Ishikawa (cell line): ENCODE measurements around the gene SGCD.

Experiments
- CEBPB ChIP-seq: IDR thresholded peaks from 2 replicates; pipeline ENCODE4 v1.6.1; 2012
- CREB1 ChIP-seq: IDR thresholded peaks from 2 replicates; pipeline ENCODE4 v1.6.1; 2012; ENCODE audit warnings: low read depth
- EGR1 ChIP-seq: IDR thresholded peaks from 2 replicates; pipeline ENCODE4 v1.6.1; 2012
- EP300 ChIP-seq: IDR thresholded peaks from 2 replicates; pipeline ENCODE4 v1.6.1; 2012; ENCODE audit warnings: borderline replicate concordance
- FOXM1 ChIP-seq: IDR thresholded peaks from 2 replicates; pipeline ENCODE4 v1.6.1; 2012; ENCODE audit warnings: low read depth, borderline replicate concordance
- NFIC ChIP-seq: IDR thresholded peaks from 2 replicates; pipeline ENCODE4 v1.6.1; 2012
- RAD21 ChIP-seq: IDR thresholded peaks from 2 replicates; pipeline ENCODE4 v1.6.1; 2012; ENCODE audit warnings: low read depth
- TAF1 ChIP-seq: IDR thresholded peaks from 2 replicates; pipeline ENCODE4 v1.6.1; 2012; ENCODE audit warnings: low read depth, mild to moderate bottlenecking
- TCF12 ChIP-seq: IDR thresholded peaks from 2 replicates; pipeline ENCODE4 v1.6.1; 2012; ENCODE audit warnings: low read depth
- TEAD4 ChIP-seq: IDR thresholded peaks from 2 replicates; pipeline ENCODE4 v1.6.1; 2012
- YY1 ChIP-seq: IDR thresholded peaks from 2 replicates; pipeline ENCODE4 v1.6.1; 2012; ENCODE audit warnings: low read depth
- ZBTB7A ChIP-seq: IDR thresholded peaks from 2 replicates; pipeline ENCODE4 v1.6.1; 2012; ENCODE audit warnings: low read depth
- TF ChIP-seq, protein P1 (sequence below): IDR thresholded peaks from 2 replicates; pipeline ENCODE4 v1.6.1; 2012
- TF ChIP-seq, protein P2 (sequence below): IDR thresholded peaks from 2 replicates; pipeline ENCODE4 v1.6.1; 2012; ENCODE audit warnings: low read depth, mild to moderate bottlenecking
- TF ChIP-seq, protein P3 (sequence below): IDR thresholded peaks from 2 replicates; pipeline ENCODE4 v1.6.1; 2012

The SGCD gene

DNA sequence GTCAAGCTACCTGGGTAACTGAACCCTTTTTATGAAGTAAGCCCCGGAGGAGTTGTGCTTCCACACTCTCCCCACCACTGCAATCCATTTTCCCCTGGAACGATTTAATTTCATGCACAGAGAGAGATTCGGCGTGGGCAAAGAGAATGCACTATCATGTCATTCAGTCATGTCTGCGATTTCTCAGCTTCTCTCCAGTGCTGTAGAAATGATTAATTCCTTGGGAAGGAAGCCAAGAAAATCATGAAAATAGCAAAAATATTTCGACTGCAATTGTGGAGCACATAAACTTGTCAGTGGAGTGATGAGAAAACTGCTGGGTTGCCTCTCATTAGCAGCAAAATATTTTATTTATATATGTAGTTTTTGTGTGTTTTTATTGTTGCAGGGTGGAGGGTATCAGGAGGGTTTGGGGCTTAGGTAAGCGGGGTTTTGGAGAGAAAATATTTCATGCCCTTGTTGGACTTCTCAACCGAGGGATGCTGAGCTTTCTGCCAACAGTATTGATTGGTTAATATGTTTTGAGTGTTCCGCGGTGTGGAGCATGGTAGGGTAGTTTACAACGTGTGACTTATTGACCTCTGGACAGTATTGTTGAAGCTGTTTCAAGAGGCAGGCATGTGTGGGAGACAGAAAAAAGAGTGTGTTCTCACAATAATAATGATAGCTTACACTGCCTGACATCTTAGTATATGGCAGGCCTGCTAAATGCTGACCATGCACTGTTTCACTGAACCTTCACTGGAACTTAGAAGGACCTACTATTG lies 69.3 kb downstream of the SGCD start:
- no peak for TF ChIP-seq FOXM1
- TF ChIP-seq TCF12 = no peak
- TF ChIP-seq CREB1 = no peak
- TF ChIP-seq, protein P1, sequence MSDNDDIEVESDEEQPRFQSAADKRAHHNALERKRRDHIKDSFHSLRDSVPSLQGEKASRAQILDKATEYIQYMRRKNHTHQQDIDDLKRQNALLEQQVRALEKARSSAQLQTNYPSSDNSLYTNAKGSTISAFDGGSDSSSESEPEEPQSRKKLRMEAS = no peak
- no peak for TF ChIP-seq TAF1
- no peak for TF ChIP-seq EP300
- TF ChIP-seq TEAD4 = no peak
- TF ChIP-seq, protein P2, sequence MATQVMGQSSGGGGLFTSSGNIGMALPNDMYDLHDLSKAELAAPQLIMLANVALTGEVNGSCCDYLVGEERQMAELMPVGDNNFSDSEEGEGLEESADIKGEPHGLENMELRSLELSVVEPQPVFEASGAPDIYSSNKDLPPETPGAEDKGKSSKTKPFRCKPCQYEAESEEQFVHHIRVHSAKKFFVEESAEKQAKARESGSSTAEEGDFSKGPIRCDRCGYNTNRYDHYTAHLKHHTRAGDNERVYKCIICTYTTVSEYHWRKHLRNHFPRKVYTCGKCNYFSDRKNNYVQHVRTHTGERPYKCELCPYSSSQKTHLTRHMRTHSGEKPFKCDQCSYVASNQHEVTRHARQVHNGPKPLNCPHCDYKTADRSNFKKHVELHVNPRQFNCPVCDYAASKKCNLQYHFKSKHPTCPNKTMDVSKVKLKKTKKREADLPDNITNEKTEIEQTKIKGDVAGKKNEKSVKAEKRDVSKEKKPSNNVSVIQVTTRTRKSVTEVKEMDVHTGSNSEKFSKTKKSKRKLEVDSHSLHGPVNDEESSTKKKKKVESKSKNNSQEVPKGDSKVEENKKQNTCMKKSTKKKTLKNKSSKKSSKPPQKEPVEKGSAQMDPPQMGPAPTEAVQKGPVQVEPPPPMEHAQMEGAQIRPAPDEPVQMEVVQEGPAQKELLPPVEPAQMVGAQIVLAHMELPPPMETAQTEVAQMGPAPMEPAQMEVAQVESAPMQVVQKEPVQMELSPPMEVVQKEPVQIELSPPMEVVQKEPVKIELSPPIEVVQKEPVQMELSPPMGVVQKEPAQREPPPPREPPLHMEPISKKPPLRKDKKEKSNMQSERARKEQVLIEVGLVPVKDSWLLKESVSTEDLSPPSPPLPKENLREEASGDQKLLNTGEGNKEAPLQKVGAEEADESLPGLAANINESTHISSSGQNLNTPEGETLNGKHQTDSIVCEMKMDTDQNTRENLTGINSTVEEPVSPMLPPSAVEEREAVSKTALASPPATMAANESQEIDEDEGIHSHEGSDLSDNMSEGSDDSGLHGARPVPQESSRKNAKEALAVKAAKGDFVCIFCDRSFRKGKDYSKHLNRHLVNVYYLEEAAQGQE = no peak
- no peak for TF ChIP-seq ZBTB7A
- TF ChIP-seq EGR1 = no peak
- TF ChIP-seq CEBPB = no peak
- TF ChIP-seq, protein P3, sequence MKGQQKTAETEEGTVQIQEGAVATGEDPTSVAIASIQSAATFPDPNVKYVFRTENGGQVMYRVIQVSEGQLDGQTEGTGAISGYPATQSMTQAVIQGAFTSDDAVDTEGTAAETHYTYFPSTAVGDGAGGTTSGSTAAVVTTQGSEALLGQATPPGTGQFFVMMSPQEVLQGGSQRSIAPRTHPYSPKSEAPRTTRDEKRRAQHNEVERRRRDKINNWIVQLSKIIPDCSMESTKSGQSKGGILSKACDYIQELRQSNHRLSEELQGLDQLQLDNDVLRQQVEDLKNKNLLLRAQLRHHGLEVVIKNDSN = no peak

DNA sequence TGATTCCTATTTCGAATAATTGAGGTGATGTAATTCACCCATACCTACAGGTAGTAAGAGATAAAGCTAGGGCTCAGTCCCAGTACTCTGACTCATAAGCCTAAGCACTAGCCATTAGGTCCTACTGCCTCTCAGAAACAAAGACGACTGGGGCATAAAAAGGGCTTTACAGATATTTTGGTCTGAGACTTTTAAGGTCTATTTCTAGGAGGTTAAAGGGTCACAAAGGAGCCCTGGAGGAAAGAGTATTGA lies 69.8 kb downstream of the SGCD start:
- no peak for TF ChIP-seq ZBTB7A
- no peak for TF ChIP-seq EGR1
- TF ChIP-seq NFIC = no peak
- TF ChIP-seq TEAD4 = no peak
- no peak for TF ChIP-seq FOXM1
- TF ChIP-seq, protein P1 = no peak

DNA sequence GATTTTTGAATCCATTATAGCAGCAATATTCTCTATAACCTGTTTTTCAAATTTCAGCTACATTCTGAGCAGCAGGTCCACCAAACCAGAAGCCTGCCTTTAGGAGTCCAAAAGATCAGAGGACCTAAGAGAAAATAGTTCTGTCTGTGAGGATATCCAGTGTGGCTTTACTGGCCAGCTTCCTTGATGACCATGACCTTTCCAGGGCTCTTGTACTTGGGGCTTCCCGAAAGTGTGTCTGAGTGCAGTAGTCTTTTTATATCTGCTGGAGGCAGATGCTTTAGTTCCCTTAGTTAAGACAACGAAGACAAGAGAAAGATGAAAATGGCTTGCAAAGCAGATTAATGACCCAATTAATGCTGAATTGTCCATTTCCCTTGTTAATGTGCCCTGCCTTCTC lies 72.4 kb downstream of the SGCD start:
- TF ChIP-seq, protein P1 = no peak
- no peak for TF ChIP-seq CREB1
- no peak for TF ChIP-seq EGR1
- TF ChIP-seq, protein P3 = no peak
- no peak for TF ChIP-seq TEAD4
- TF ChIP-seq TAF1 = no peak
- no peak for TF ChIP-seq NFIC
- no peak for TF ChIP-seq FOXM1

DNA sequence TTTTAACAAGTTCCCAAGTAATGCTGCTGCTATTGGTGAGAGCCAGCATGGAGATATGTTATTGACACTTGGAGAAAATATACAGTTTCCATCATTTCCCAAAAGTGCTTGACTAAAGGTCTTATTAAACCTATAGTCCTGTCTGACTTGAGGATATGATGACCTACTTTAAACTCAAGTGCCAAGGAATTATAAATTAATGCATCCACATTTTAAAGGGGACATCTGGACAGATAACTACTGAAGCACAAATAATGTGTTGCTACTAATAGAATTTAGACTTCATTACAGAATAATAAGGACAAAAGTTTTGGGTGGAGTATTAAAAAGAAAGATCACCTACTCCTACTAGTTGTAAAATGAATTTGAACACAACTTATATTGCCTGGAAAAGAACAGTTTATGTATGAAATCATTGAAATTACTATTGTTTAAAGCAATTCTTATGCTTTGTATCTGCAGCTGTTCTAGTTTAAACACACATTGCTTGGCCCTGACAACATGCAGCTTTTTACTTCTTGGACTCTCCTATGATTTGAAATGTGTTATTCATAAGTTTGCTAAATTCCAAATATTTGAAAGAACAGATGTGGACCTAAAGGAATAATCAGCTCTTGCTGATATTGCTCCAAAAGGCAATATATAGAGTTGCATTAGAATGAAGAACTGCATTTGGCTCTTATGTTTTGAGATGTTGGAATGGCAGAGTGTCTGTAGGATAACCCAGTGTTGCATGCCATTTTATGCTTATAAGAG lies 73.4 kb downstream of the SGCD start:
- TF ChIP-seq FOXM1 = no peak
- no peak for TF ChIP-seq TAF1
- TF ChIP-seq EP300 = no peak

DNA sequence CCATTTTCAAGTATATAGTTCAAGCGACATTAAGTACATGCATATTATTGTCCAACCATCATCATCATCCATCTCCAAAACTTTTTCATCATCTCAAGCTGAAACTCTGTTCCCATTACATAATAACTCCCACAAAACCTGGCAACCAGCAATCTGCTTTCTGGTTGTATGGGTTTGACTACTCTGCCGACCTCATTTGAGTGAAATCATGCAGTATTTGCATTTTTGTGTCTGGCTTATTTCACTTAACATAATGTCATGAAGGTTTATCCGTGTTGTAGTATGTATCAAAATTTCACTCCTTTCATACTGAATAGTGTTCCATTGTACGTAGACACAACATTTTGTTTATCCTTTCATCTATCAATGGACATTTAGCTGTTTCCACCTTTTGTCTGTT lies 74.8 kb downstream of the SGCD start:
- no peak for TF ChIP-seq ZBTB7A
- no peak for TF ChIP-seq TEAD4
- TF ChIP-seq TCF12 = no peak
- TF ChIP-seq, protein P1 = no peak
- TF ChIP-seq EGR1 = no peak
- no peak for TF ChIP-seq FOXM1
- TF ChIP-seq, protein P3 = no peak
- no peak for TF ChIP-seq CEBPB
- no peak for TF ChIP-seq YY1
- no peak for TF ChIP-seq RAD21
- no peak for TF ChIP-seq EP300
- TF ChIP-seq, protein P2 = no peak
- no peak for TF ChIP-seq CREB1
- no peak for TF ChIP-seq TAF1
- TF ChIP-seq NFIC = no peak
